Caco-2 (cell line): Measurements from ENCODE around the gene PER3. TPM values are rescaled to one million over a fixed set of nuclear protein-coding genes. Genes with fewer than 3 reads are reported as not detected.

Experiments
- BruUV-seq: library from RNA; stranded (reverse); fragments of 400-500 nt; replicated peaks from 2 replicates; lab custom pipeline; 2021; lab: Mats Ljungman, UMichigan
- CTCF ChIA-PET: fragments of 300-600 bp; sonication (Branson Sonifier 250); formaldehyde crosslinking; loops from one replicate; lab custom pipeline; 2022; ENCODE audit warnings: antibody characterized with exemption; lab: Charles Lee
- POLR2A ChIA-PET: fragments of 300-600 bp; sonication (Branson Sonifier 250); formaldehyde crosslinking; loops from one replicate; lab custom pipeline; 2022; ENCODE audit warnings: antibody characterized with exemption; lab: Charles Lee
- DNase-seq, 2 experiments: peaks; one replicate each; pipeline versions ENCODE4 v3.0.0 to v3.0.0-alpha.2; 2020 to 2022
- H3K27me3 ChIP-seq: replicated peaks from 2 replicates; pipeline ENCODE4 v1.6.0; 2011; ENCODE audit warnings: low read length; ENCODE audit not compliant: control insufficient read depth, insufficient read depth
- H3K36me3 ChIP-seq: 2 replicates; pipeline ENCODE4 v1.5.1; 2011; ENCODE audit warnings: low read length; ENCODE audit not compliant: control insufficient read depth, insufficient read depth
- H3K4me1 ChIP-seq: fragments of 250-450 bp; sonication (Bioruptor Pico); 2 replicates; pipeline ENCODE4 v1.5.1; 2020; ENCODE audit warnings: mild to moderate bottlenecking
- H3K4me3 ChIP-seq: 2 replicates; pipeline ENCODE4 v1.5.1; 2011; ENCODE audit warnings: low read depth, mild to moderate bottlenecking, control low read depth, low read length
- H3K9me3 ChIP-seq: fragments of 250-450 bp; sonication (Bioruptor Pico); 2 replicates; pipeline ENCODE4 v1.5.1; 2020; ENCODE audit warnings: mild to moderate bottlenecking, moderate library complexity
- H3K27ac Mint-ChIP-seq: one replicate; pipeline ENCODE4 v1.8.0; 2022; ENCODE audit warnings: mixed read lengths; ENCODE audit not compliant: unreplicated experiment
- H3K27me3 Mint-ChIP-seq: one replicate; pipeline ENCODE4 v1.8.0; 2022; ENCODE audit warnings: mixed read lengths; ENCODE audit not compliant: insufficient read depth, unreplicated experiment
- H3K36me3 Mint-ChIP-seq: one replicate; pipeline ENCODE4 v1.8.0; 2022; ENCODE audit warnings: mild to moderate bottlenecking, mixed read lengths; ENCODE audit not compliant: insufficient read depth, unreplicated experiment
- H3K4me1 Mint-ChIP-seq: one replicate; pipeline ENCODE4 v1.8.0; 2022; ENCODE audit warnings: low read depth, mixed read lengths; ENCODE audit not compliant: unreplicated experiment
- H3K4me3 Mint-ChIP-seq: one replicate; pipeline ENCODE4 v1.8.0; 2022; ENCODE audit warnings: mild to moderate bottlenecking, moderate library complexity, mixed read lengths; ENCODE audit not compliant: unreplicated experiment
- H3K9me3 Mint-ChIP-seq: one replicate; pipeline ENCODE4 v1.8.0; 2022; ENCODE audit warnings: mixed read lengths; ENCODE audit not compliant: unreplicated experiment
- CTCF ChIP-seq, 2 experiments: fragments of 200-600 bp in 1 of 2; IDR thresholded peaks; 1 replicate in 1 of 2; 2 replicates in 1 of 2; pipeline versions ENCODE4 v1.5.1 to v1.8.0; 2011 to 2022; ENCODE audit warnings: antibody characterized with exemption in 1 of 2, control low read depth in 1 of 2, inconsistent platforms in 1 of 2, low read depth in 1 of 2, low read length in 1 of 2, mild to moderate bottlenecking in 1 of 2, moderate library complexity in 1 of 2; ENCODE audit not compliant: insufficient read depth in 1 of 2, severe bottlenecking in 1 of 2, unreplicated experiment in 1 of 2
- intact Hi-C: fragments of 100-400 bp; cut with micrococcal nuclease; formaldehyde crosslinking; loops from one replicate; pipeline ENCODE4 v1.10.0; 2022; ENCODE audit not compliant: unreplicated experiment
- total RNA-seq: library from RNA; stranded (reverse); gene quantifications from 2 replicates; pipeline ENCODE4 v1.2.3, GENCODE V29; 2022

PER3 gene
- total RNA-seq, 1 experiment from 2014 or later = 27.4 TPM

- intact Hi-C loops = no loop called here
- Mint-ChIP-seq H3K27me3 (no peaks in the 10 kb centered on the region), H3K36me3 (no peaks in the 10 kb centered on the region), H3K27ac (no peak overlapping the region), H3K4me3 (no peak overlapping the region), H3K9me3 (no peaks in the 10 kb centered on the region), H3K4me1 (no peaks in the 10 kb centered on the region)
- H3K9me3 ChIP-seq = no peaks in the 10 kb centered on the region
- DNase-seq = no peak
- no TSS peak for BruUV-seq
- H3K4me1 ChIP-seq = peaks cover 13% of the 10 kb centered on the region; the same call in 1 of the 2 replicates
- H3K27me3 ChIP-seq = no peaks in the 10 kb centered on the region
- TF ChIP-seq CTCF (IDR thresholded peaks at IDR 0.05; ENCODE audit: insufficient read depth in 1 of 2, low read depth in 1 of 2, low read length in 1 of 2, severe bottlenecking in 1 of 2, unreplicated experiment in 1 of 2) = no peak
- H3K4me3 ChIP-seq = no peak overlapping the region
- CTCF ChIA-PET = no interaction called here
- H3K36me3 ChIP-seq = no peaks in the 10 kb centered on the region
- POLR2A ChIA-PET = no interaction called here
Observed at GRCh38 chr1:7847599-7847998, 63.5 kb downstream of the PER3 start.

GRCh38 chr1:7850786-7851185 lies 66.7 kb downstream of the PER3 start:
- intact Hi-C loops = loop anchor here (10.0 kb wide), 1 partner anchor 54 kb away; no protein-coding TSS in a partner anchor
- Mint-ChIP-seq H3K27ac (no peak overlapping the region), H3K27me3 (no peaks in the 10 kb centered on the region), H3K4me3 (no peak overlapping the region), H3K9me3 (no peaks in the 10 kb centered on the region), H3K36me3 (no peaks in the 10 kb centered on the region), H3K4me1 (peaks cover 8% of the 10 kb centered on the region)
- BruUV-seq = no TSS peak
- peaks cover 24% of the 10 kb centered on the region for H3K4me1 ChIP-seq
- H3K27me3 ChIP-seq = no peaks in the 10 kb centered on the region
- ChIA-PET POLR2A (no interaction called here), CTCF (no interaction called here)
- no peak for DNase-seq
- no peak overlapping the region for H3K4me3 ChIP-seq
- no peaks in the 10 kb centered on the region for H3K9me3 ChIP-seq
- no peak for TF ChIP-seq CTCF (IDR thresholded peaks at IDR 0.05; ENCODE audit: insufficient read depth in 1 of 2, low read depth in 1 of 2, low read length in 1 of 2, severe bottlenecking in 1 of 2, unreplicated experiment in 1 of 2)
- no peaks in the 10 kb centered on the region for H3K36me3 ChIP-seq

GRCh38 chr1:7852804-7853683 lies 69.0 kb downstream of the PER3 start, which contains the start of gene UTS2:
Gene UTS2 (minus strand): TSS chr1:7853065. CDS start chr1:7853003, 62 bp downstream.
- H3K4me3 Mint-ChIP-seq = peak within 1 kb of the TSS; percentile 22
- H3K36me3 Mint-ChIP-seq = no peaks in the 10 kb centered on the region
- no peaks in the 10 kb centered on the region for H3K36me3 ChIP-seq
- H3K27ac Mint-ChIP-seq = no peak within 1 kb of the TSS
- no peaks in the 10 kb centered on the region for H3K27me3 Mint-ChIP-seq
- no peak within 1 kb of the TSS for H3K4me3 ChIP-seq
- no peaks in the 10 kb centered on the region for H3K9me3 ChIP-seq
- H3K4me1 ChIP-seq = peaks cover 24% of the 10 kb centered on the region
- BruUV-seq = no TSS peak
- intact Hi-C loops = loop anchor here (10.0 kb wide), 1 partner anchor 52 kb away; no protein-coding TSS in a partner anchor
- CTCF ChIA-PET = no interaction called here
- peaks cover 8% of the 10 kb centered on the region for H3K4me1 Mint-ChIP-seq
- no peaks in the 10 kb centered on the region for H3K9me3 Mint-ChIP-seq
- POLR2A ChIA-PET = no interaction called here
- no peak for TF ChIP-seq CTCF (IDR thresholded peaks at IDR 0.05; ENCODE audit: insufficient read depth in 1 of 2, low read depth in 1 of 2, low read length in 1 of 2, severe bottlenecking in 1 of 2, unreplicated experiment in 1 of 2)
- DNase-seq = peak in 1 of 2 experiments; percentile 15
- H3K27me3 ChIP-seq = no peaks in the 10 kb centered on the region
